Activated CD4-positive, alpha-beta T cell treated with anti-CD3 and anti-CD28 coated beads for 36 hours (primary cell): ENCODE measurements around the gene OXCT1. TPM values are rescaled to one million over a fixed set of nuclear protein-coding genes. Genes with fewer than 3 reads are reported as not detected.

Source experiments
- ATAC-seq: fragments of 200-7000 bp; cut with Tn5 transposase; one replicate; pipeline ENCODE4 v1.10.0; 2021; ENCODE audit warnings: mild to moderate bottlenecking, moderate library complexity
- CTCF ChIA-PET: fragments of 350-600 bp; sonication (Branson Sonifier 250); formaldehyde crosslinking; loops from one replicate; lab custom pipeline; 2021; ENCODE audit warnings: antibody characterized with exemption; lab: Charles Lee
- POLR2A ChIA-PET: fragments of 350-600 bp; sonication (Branson Sonifier 250); formaldehyde crosslinking; loops from one replicate; lab custom pipeline; 2021; ENCODE audit warnings: antibody characterized with exemption, inconsistent platforms; lab: Charles Lee
- DNase-seq: peaks from one replicate; pipeline ENCODE4 v3.0.0-alpha.2; 2020
- H3K27ac Mint-ChIP-seq: one replicate; pipeline ENCODE4 v1.8.0; 2021; ENCODE audit warnings: mixed read lengths
- H3K27me3 Mint-ChIP-seq: one replicate; pipeline ENCODE4 v1.8.0; 2021; ENCODE audit warnings: mixed read lengths
- H3K36me3 Mint-ChIP-seq: one replicate; pipeline ENCODE4 v1.8.0; 2021; ENCODE audit warnings: low read depth, mixed read lengths
- H3K4me1 Mint-ChIP-seq: one replicate; pipeline ENCODE4 v1.8.0; 2021; ENCODE audit warnings: mixed read lengths
- H3K4me3 Mint-ChIP-seq: one replicate; pipeline ENCODE4 v1.8.0; 2021; ENCODE audit warnings: mild to moderate bottlenecking, moderate library complexity, mixed read lengths
- H3K9me3 Mint-ChIP-seq: one replicate; pipeline ENCODE4 v1.8.0; 2021; ENCODE audit warnings: low read depth, mixed read lengths
- intact Hi-C, 2 experiments: fragments of 100-400 bp; cut with DNase I in 1 of 2; cut with micrococcal nuclease in 1 of 2; formaldehyde crosslinking; loops; one replicate each; pipeline versions ENCODE4 v1.14.2 to v1.15.1; 2022 to 2024; cut with DNase I, micrococcal nuclease
- total RNA-seq, 2 experiments: library from RNA; stranded (reverse); gene quantifications; one replicate each; pipeline ENCODE4 v1.2.3, GENCODE V29; 2021

The OXCT1 gene
- total RNA-seq, 2 experiments from 2014 or later, result 70.3 to 91.4 TPM

DNA sequence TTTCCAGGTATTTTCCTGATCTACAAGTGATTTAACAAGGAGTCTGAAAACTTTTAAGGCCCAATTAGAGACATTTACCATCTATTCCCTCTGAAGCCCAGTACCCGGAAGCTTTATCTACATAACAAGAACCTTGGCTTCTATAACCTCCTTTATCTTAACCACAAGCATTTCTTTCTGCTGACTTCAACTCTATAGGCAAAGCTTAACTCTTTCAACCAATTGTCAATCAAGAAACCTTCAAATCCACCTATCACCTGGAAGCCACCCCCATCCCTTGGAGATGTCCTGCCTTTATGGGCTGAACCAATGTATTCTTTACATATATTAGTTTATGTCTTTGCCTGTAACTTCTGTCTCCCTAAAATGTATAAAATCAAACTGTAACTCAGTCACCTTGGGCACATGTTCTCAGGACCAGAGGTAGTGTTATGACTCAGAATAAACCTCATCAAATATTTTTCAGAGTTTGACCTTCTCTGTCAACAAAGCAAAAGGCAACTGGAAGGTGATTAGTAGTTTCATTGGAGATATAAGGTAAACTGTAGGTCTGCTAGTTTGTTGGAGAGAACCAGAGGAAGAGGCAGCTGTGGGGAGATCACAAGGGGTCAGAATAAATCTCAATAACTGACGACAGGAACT lies 21.0 kb upstream of the OXCT1 start:
- intact Hi-C loops, result no loop called here
- ChIA-PET CTCF (interaction anchor here (0.6 kb wide), 1 partner anchor 47 kb away, joined by 3 read pairs; no protein-coding TSS in a partner anchor), POLR2A (no interaction called here)
- ATAC-seq (peak; percentile 47), DNase-seq (no peak)
- Mint-ChIP-seq H3K27ac (no peak overlapping the region), H3K27me3 (peaks cover 20% of the 10 kb centered on the region), H3K4me3 (no peak overlapping the region), H3K9me3 (no peaks in the 10 kb centered on the region), H3K4me1 (peaks cover 13% of the 10 kb centered on the region), H3K36me3 (no peaks in the 10 kb centered on the region)

DNA sequence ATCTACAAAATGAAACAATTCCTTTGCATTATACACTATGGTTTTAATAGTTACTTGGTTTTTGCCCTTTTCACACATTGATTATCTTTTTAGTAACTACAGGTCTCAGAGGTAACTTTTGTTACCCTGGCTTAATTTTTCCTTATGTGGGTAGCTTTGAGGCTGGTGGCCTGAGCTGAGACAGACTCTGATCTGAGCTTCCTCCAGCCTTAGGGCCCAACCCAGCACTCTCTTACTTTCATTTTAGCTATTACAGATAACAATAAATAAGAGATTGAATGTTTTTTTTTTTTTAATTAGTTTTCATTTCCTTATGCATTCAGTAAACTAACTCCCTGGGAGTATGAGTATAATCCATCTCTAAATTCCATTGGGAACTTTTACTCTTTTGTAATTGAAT lies 15.1 kb upstream of the OXCT1 start:
- no peak for ATAC-seq

DNA sequence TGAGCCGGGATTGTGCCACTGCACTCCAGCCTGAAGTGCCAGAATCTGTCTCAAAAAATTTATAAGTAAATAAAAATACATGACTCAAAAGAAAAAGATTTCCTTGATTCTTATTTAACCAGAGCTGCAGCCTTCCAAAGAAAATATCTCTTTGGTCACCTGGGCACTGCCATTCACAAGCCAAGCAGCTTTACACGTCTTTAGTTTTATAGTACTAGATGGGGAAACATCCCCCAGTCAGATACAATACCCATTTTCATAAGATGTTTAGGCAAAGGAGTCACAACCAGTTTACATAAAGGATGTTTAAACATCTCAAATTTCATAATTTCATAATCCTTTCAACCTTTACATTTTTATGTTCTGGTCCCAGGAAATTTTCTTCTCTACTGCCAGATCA lies 13.7 kb upstream of the OXCT1 start:
- no peak for DNase-seq
- Mint-ChIP-seq H3K4me1 (no peaks in the 10 kb centered on the region), H3K27ac (no peak overlapping the region), H3K27me3 (peaks cover 12% of the 10 kb centered on the region), H3K9me3 (peaks cover 2% of the 10 kb centered on the region), H3K36me3 (no peaks in the 10 kb centered on the region), H3K4me3 (no peak overlapping the region)
- ATAC-seq, result no peak
- ChIA-PET CTCF (interaction anchor here (0.5 to 1.4 kb wide), 3 partner anchors 10 to 1155 kb away, joined by 3 read pairs; no protein-coding TSS in a partner anchor), POLR2A (no interaction called here)
- intact Hi-C loops, result no loop called here

More for the DNA sequence above, 15.1 kb upstream of the OXCT1 start:
- no peak overlapping the region for H3K4me3 Mint-ChIP-seq
- peaks cover 7% of the 10 kb centered on the region for H3K27me3 Mint-ChIP-seq
- H3K9me3 Mint-ChIP-seq, result peaks cover 2% of the 10 kb centered on the region
- H3K36me3 Mint-ChIP-seq, result no peaks in the 10 kb centered on the region
- intact Hi-C loops, result no loop called here
- no peak overlapping the region for H3K27ac Mint-ChIP-seq
- POLR2A ChIA-PET, result interaction anchor here (0.7 kb wide), 1 partner anchor 19 kb away, joined by 11 read pairs; the partner anchor contains the start of gene RIMOC1
- CTCF ChIA-PET, result interaction anchor here (0.6 to 1.0 kb wide), 4 partner anchors 9 to 1065 kb away, joined by 3 read pairs; no protein-coding TSS in a partner anchor
- DNase-seq, result no peak
- H3K4me1 Mint-ChIP-seq, result no peaks in the 10 kb centered on the region

DNA sequence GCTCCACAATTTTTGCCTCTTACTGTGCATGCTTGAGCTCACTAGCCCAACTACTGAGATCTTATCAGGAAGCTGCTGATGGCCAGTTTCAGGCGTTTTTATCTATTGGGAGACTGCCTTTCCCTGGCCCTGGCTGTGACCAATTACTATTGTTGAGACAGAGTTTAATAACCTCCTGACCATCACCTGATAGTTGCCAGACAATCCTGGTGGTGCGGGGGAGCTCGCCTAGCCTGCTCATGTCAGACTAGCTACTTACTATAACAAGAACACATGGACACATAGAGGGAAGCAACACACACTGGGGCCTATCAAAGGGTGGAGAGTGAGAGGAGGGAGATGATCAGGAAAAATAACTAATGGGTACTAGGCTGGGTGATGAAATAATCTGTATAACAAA lies 13.0 kb upstream of the OXCT1 start:
- intact Hi-C loops, result no loop called here
- CTCF ChIA-PET, result interaction anchor here (0.5 to 1.4 kb wide), 3 partner anchors 11 to 1156 kb away, joined by 3 read pairs; no protein-coding TSS in a partner anchor
- DNase-seq (no peak), ATAC-seq (no peak)
- Mint-ChIP-seq H3K4me1 (no peaks in the 10 kb centered on the region), H3K27ac (no peak overlapping the region), H3K9me3 (peaks cover 2% of the 10 kb centered on the region), H3K36me3 (no peaks in the 10 kb centered on the region), H3K4me3 (no peak overlapping the region), H3K27me3 (peaks cover 15% of the 10 kb centered on the region)
- POLR2A ChIA-PET, result no interaction called here

DNA sequence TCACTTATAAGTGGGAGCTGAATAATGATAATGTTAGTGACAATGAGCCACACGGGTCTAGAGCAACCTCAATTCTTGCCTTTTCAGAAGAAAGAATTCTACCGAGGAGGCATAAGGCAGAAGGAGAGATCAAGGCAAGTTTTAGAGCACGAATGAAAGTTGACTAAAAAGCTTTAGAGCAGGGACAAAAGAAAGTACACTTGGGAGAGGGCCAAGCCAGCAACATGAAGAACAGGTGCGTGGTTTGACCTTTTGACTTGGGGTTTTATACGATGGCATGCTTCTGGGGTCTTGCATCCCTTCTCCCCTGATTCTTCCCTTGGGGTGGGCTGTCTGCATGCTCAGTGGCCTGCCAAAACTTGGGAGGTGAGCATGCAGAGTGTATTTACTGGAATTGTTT lies 12.5 kb upstream of the OXCT1 start:
- H3K9me3 Mint-ChIP-seq, result peaks cover 2% of the 10 kb centered on the region
- no peaks in the 10 kb centered on the region for H3K36me3 Mint-ChIP-seq
- ATAC-seq (no peak), DNase-seq (no peak)
- H3K27ac Mint-ChIP-seq, result no peak overlapping the region
- intact Hi-C loops, result no loop called here
- no peaks in the 10 kb centered on the region for H3K4me1 Mint-ChIP-seq
- H3K4me3 Mint-ChIP-seq, result no peak overlapping the region
- POLR2A ChIA-PET, result no interaction called here
- peaks cover 14% of the 10 kb centered on the region for H3K27me3 Mint-ChIP-seq
- CTCF ChIA-PET, result interaction anchor here (0.5 kb wide), 1 partner anchor 31 kb away, joined by 3 read pairs; no protein-coding TSS in a partner anchor

DNA sequence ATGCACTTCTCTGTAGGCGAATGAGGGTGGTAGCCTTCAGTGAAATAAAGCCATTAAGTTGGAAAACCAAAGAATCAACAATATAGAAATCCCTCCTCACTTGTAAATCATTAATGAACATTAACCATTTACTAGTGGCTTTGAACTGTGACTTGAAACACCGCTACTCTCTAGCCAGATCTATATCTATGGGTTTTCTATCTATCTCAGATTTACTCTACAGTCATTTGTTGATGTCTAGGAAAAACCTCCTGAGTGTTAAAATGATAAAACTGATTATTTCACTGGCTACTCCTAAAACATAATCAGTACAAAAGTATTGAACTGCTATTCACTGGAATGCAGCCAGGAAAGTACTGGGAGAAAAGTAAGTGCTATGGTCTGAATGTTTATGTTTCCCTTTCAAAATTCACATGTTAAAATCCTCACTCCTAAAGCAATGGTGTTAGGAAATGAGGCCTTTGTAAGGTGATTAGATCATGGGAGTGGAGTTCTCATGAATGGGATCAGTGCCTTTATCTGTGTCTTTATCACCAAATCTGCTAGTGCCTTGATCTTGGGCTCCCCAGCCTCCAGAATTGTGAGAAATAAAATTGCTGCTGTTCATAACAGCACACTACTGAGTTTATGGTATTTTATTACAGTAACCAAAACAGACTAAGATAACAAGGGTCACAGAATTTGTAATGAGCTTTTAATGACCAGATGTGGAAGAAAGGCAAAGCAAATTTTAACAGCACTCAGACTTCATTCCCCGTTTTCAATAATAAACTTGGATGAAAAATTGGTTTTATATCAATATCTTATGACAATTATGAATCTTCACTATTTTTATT lies 8.6 kb upstream of the OXCT1 start:
- ATAC-seq (no peak), DNase-seq (no peak)
- H3K4me3 Mint-ChIP-seq, result no peak overlapping the region
- intact Hi-C loops, result loop anchor here in 1 of 2 experiments (10.0 kb wide), 1 partner anchor 1044 kb away; the partner anchor contains the start of gene RPL37
- H3K27me3 Mint-ChIP-seq, result peaks cover 12% of the 10 kb centered on the region
- H3K36me3 Mint-ChIP-seq, result no peaks in the 10 kb centered on the region
- peaks cover 2% of the 10 kb centered on the region for H3K9me3 Mint-ChIP-seq
- H3K4me1 Mint-ChIP-seq, result peaks cover 11% of the 10 kb centered on the region
- ChIA-PET CTCF (no interaction called here), POLR2A (no interaction called here)
- H3K27ac Mint-ChIP-seq, result no peak overlapping the region

DNA sequence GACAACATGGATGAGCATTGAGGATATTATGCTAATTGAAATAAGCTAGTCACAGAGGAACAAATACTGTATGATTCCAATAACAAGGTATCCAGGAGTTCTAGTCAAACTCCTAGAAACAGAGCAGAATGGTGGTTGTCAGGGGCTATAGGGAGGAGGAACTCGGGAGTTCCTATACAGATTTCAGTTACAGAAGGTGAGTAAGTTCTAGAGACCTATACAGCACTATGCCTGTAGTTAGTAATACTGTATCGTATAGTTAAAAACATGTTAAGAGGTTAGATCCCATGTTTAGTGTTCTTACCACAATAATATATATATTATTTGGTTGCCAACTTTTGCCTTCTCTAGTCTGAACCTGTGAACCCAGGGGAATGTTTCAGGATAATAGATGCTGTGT lies 7.9 kb upstream of the OXCT1 start:
- Mint-ChIP-seq H3K27ac (no peak overlapping the region), H3K9me3 (peaks cover 2% of the 10 kb centered on the region), H3K4me3 (no peak overlapping the region), H3K36me3 (no peaks in the 10 kb centered on the region), H3K4me1 (peaks cover 11% of the 10 kb centered on the region), H3K27me3 (peaks cover 12% of the 10 kb centered on the region)
- CTCF ChIA-PET, result no interaction called here
- DNase-seq (no peak), ATAC-seq (peak; percentile 42)
- intact Hi-C loops, result loop anchor here in 1 of 2 experiments (10.0 kb wide), 1 partner anchor 1043 kb away; the partner anchor contains the start of gene RPL37
- POLR2A ChIA-PET, result no interaction called here

DNA sequence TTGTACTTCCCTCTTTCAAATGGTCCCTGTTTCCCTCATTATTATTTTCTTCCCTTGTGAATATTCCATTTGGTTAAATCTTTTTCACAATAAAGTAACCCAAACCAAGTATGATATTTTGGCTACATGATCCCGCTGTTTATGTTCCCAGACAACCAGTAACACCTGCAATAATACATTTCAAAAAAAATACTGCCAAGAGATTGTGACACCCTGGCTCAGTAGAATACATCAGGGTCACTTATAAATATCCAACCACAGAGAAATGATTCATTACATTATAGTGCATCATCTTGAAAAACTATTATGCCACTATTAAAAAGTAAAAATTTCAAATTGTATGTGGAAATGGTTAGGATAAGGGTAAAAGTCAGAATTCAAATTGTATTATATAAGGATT lies 7.2 kb upstream of the OXCT1 start:
- ChIA-PET POLR2A (interaction anchor here (0.6 kb wide), 1 partner anchor 9 kb away, joined by 3 read pairs; no protein-coding TSS in a partner anchor), CTCF (interaction anchor here (2.6 kb wide), 1 partner anchor 180 kb away, joined by 6 read pairs; no protein-coding TSS in a partner anchor)
- Mint-ChIP-seq H3K27ac (no peak overlapping the region), H3K27me3 (peaks cover 12% of the 10 kb centered on the region), H3K4me1 (peaks cover 11% of the 10 kb centered on the region), H3K36me3 (no peaks in the 10 kb centered on the region), H3K9me3 (peaks cover 2% of the 10 kb centered on the region), H3K4me3 (no peak overlapping the region)
- intact Hi-C loops, result loop anchor here in 1 of 2 experiments (10.0 kb wide), 1 partner anchor 1043 kb away; the partner anchor contains the start of gene RPL37
- ATAC-seq (no peak), DNase-seq (no peak)

DNA sequence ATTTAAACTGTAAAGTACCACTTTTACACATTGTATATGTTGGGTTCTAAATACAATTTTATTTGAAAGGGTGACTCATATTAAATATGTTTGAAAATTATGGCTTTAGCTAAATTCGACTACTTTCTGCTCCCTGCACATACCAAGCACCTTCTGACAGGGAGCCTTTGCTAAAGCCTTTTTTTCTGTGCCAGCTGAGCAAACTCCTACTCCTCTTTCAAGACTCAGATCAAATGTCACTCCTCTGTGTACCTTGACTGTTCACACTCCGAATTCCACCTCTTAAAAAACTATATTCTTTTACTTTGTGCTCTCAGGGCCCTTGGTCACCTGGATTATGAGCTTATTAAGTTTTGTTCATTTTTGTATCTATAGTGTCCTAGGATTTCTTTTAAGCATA lies 6.5 kb upstream of the OXCT1 start:
- H3K4me1 Mint-ChIP-seq, result peaks cover 11% of the 10 kb centered on the region
- peaks cover 12% of the 10 kb centered on the region for H3K27me3 Mint-ChIP-seq
- ChIA-PET CTCF (interaction anchor here (0.6 to 2.6 kb wide), 5 partner anchors 17 to 181 kb away, joined by 3 to 6 read pairs (median 3); no protein-coding TSS in a partner anchor), POLR2A (interaction anchor here (0.6 to 1.1 kb wide), 2 partner anchors 8 to 28 kb away, joined by 3 read pairs; partner anchors contain the start of gene RIMOC1)
- no peak for DNase-seq
- H3K27ac Mint-ChIP-seq, result no peak overlapping the region
- no peak overlapping the region for H3K4me3 Mint-ChIP-seq
- no peak for ATAC-seq
- H3K36me3 Mint-ChIP-seq, result no peaks in the 10 kb centered on the region
- intact Hi-C loops, result loop anchor here in 1 of 2 experiments (10.0 kb wide), 1 partner anchor 1042 kb away; the partner anchor contains the start of gene RPL37
- H3K9me3 Mint-ChIP-seq, result peaks cover 2% of the 10 kb centered on the region

DNA sequence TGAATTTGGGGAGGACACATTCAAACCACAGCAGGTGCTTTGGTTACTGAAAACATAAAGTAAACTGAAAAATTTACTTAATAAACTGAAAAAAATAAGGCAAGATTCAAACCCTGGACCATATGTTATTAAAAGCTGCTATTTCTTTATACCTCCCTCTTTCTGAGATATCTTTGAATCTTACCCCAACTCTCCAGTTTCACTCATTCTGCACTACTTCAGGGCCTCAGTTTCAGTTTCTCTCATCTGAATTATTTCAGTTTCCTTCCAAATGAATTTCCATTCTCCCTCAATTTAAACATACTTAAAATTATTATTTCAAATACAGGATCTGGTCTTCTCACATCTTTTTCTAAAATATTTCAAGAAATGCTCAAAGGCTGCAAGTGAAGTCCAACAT lies 4.9 kb upstream of the OXCT1 start:
- ChIA-PET POLR2A (no interaction called here), CTCF (interaction anchor here (0.8 to 2.6 kb wide), 5 partner anchors 19 to 182 kb away, joined by 3 to 7 read pairs (median 4); partner anchors contain the start of genes FBXO4 and RIMOC1)
- no peak overlapping the region for H3K27ac Mint-ChIP-seq
- ATAC-seq (no peak), DNase-seq (no peak)
- no peaks in the 10 kb centered on the region for H3K36me3 Mint-ChIP-seq
- H3K9me3 Mint-ChIP-seq, result no peaks in the 10 kb centered on the region
- H3K27me3 Mint-ChIP-seq, result peaks cover 10% of the 10 kb centered on the region
- H3K4me3 Mint-ChIP-seq, result no peak overlapping the region
- intact Hi-C loops, result loop anchor here in 1 of 2 experiments (10.0 kb wide), 1 partner anchor 1040 kb away; the partner anchor contains the start of gene RPL37
- H3K4me1 Mint-ChIP-seq, result peaks cover 20% of the 10 kb centered on the region
